ENCODE results near the gene ACTBL2.

Gene ACTBL2

DNA sequence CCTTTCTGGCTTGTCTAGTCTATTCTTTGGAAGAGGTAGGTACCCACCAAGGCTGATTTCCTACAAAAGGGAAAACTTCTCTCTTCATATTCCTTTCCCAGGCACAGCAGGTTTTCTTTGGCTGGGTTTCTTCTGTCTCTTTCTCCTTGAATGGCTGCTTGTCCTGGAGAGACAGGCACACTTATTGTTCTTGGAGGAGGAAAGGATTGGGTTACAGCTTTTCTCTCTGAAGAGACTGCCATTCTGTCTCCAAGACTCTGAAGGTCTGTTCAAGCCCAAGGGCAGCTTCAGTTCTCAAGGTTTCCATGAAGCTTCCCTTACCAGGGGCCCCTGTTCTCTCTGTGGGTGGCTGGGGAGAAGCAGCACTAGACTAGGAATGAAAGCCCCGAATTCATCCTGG, 33.9 kb downstream of the ACTBL2 start:
- DNase-seq (ENCODE audit: extremely low read depth, low read depth), result no peak
- H3K4me3 ChIP-seq (replicated peaks; ENCODE audit: low read depth, low read length), result no peak overlapping the region
- TF ChIP-seq, protein P1, sequence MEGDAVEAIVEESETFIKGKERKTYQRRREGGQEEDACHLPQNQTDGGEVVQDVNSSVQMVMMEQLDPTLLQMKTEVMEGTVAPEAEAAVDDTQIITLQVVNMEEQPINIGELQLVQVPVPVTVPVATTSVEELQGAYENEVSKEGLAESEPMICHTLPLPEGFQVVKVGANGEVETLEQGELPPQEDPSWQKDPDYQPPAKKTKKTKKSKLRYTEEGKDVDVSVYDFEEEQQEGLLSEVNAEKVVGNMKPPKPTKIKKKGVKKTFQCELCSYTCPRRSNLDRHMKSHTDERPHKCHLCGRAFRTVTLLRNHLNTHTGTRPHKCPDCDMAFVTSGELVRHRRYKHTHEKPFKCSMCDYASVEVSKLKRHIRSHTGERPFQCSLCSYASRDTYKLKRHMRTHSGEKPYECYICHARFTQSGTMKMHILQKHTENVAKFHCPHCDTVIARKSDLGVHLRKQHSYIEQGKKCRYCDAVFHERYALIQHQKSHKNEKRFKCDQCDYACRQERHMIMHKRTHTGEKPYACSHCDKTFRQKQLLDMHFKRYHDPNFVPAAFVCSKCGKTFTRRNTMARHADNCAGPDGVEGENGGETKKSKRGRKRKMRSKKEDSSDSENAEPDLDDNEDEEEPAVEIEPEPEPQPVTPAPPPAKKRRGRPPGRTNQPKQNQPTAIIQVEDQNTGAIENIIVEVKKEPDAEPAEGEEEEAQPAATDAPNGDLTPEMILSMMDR (IDR thresholded peaks at IDR 0.05; ENCODE audit: low read depth, low read length, missing control alignments), result no peak

DNA sequence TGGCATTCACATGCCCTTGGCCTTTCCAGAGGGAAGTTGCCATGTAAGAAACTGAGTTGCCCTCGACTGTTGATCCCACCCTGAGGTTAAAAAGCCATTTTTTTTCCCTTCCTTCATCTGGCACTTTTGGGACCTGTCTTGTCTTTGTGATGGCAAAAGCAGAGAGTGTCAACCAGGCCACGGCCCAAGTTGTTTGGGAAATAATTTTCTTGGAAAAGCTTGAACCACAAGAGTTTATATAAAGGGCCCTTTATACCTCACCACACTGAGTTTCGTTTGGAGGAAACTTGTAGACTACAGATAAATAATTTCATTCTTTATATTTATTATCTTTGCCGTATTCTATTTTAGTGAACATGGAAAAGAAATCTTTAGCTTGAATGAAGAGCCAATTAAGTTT, 34.3 kb downstream of the ACTBL2 start:
- no peak overlapping the region for H3K4me3 ChIP-seq (replicated peaks; ENCODE audit: low read depth, low read length)
- TF ChIP-seq, protein P1 (IDR thresholded peaks at IDR 0.05; ENCODE audit: low read depth, low read length, missing control alignments), result no peak
- DNase-seq (ENCODE audit: extremely low read depth, low read depth), result no peak

DNA sequence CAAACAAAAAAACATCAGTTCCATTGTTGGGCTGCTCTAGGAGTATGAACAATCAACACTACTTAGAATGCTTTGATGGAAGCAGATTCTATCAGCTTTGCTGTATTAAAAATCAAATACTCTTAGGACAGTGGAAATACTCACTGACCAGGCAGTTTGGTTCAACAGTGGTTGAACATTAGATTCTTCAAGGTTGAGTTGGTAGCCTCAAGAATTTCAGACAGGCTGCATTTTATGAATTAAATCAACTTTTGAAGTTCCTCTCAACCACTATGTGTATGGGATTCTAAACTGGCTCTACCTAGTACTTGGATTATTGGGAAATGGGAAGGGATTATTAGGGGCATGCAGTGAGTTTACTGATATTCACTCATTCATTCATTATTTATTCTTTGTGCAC, 35.0 kb downstream of the ACTBL2 start:
- TF ChIP-seq, protein P1 (IDR thresholded peaks at IDR 0.05; ENCODE audit: low read depth, low read length, missing control alignments), result no peak
- no peak for DNase-seq (ENCODE audit: extremely low read depth, low read depth)
- no peak overlapping the region for H3K4me3 ChIP-seq (replicated peaks; ENCODE audit: low read depth, low read length)

DNA sequence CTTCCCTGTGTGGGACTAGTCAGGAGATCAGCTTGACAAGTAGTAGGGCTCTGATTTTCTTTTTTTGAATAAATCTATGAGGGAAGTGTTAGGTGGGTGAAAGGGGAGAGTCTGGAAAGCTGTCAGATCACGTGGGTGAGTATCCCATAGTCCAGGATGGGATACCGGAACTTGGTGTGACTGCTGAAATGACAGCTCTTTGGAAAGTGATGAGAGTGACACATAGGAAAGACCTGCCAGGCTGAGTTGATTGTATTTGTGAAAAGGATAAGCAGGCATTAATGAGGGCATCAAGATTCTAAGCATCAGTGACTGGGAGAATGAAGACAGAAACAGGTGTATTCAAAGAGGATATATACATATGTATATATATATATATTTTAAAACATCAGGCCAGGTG, 35.6 kb downstream of the ACTBL2 start:
- no peak for DNase-seq (ENCODE audit: extremely low read depth, low read depth)
- no peak overlapping the region for H3K4me3 ChIP-seq (replicated peaks; ENCODE audit: low read depth, low read length)
- TF ChIP-seq, protein P1 (IDR thresholded peaks at IDR 0.05; ENCODE audit: low read depth, low read length, missing control alignments), result no peak

DNA sequence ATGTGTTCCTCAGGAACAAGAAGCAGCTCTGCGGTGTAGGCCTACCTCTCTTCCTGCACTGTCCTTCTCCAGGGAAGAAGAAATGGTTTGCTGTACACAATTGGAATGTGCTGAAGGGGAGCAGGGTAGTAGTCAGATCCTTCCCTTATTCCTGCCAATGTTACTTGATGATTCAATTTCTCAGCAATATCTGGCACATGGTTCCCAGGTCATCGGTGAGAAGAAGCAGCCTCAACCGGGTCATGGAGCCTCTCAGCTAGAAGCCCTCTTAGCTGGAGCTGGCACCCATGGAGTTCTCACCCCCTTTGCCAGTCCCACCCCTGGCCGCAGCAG, 36.9 kb downstream of the ACTBL2 start:
- H3K4me3 ChIP-seq (replicated peaks; ENCODE audit: low read depth, low read length), result no peak overlapping the region
- DNase-seq (ENCODE audit: extremely low read depth, low read depth), result no peak
- TF ChIP-seq, protein P1 (IDR thresholded peaks at IDR 0.05; ENCODE audit: low read depth, low read length, missing control alignments), result no peak

DNA sequence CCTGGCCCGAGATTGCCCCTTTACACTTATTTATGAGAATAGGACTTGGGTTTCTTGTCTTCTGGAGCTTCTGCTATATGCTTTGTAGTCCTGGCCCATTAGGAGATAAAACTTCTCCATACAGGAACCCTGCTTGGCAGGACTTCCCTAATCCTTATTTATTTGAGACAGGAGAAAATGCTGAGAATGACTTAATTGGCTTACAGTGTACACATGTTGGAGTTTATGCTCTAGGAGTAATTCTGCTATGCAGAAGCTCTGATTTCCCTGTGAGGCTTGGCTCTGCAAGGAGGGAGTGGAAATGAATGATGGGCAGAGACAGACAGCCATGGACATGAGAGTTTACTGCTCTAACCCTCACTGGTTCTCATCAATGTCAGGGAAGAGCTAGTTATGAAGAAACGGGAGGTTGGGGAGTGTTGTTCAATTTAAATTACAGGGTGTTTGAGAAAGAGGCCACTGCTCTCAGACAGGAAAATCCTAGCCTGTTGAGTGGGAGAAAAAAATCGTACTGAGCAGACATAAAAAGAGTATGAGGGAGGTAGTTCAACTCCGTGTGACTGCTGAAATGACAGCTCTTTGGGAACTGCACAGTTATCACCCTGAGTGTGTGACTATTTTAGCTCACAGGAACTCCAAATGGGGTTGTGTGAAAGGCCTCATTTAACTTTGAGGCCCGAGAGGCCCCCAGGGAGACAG, 37.5 kb downstream of the ACTBL2 start:
- TF ChIP-seq, protein P1 (IDR thresholded peaks at IDR 0.05; ENCODE audit: low read depth, low read length, missing control alignments), result no peak
- H3K4me3 ChIP-seq (replicated peaks; ENCODE audit: low read depth, low read length), result no peak overlapping the region
- no peak for DNase-seq (ENCODE audit: extremely low read depth, low read depth)

Data from HFF-Myc (cell line).